ENCODE data around the gene EBF4.

DNA sequence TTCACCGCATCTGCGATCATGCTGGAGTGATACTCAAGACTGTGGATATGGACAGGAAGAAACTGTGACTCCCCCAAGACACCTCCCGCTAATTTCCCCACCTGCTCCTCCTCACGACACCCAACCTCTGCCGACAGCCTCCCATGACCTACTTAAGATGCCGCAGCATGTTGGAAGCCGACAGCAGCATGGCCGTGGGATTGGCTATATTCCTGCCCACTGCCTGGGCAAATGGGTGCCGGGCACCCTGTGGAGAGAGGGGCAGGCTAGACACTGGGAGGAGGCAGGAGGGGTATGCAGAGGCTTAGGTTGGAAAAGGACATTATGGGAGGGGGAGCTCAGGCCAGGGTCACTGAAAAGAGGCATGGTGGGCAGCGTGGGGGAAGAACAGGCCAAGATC lies 33.0 kb upstream of the EBF4 start:
- TF ChIP-seq, protein P1, sequence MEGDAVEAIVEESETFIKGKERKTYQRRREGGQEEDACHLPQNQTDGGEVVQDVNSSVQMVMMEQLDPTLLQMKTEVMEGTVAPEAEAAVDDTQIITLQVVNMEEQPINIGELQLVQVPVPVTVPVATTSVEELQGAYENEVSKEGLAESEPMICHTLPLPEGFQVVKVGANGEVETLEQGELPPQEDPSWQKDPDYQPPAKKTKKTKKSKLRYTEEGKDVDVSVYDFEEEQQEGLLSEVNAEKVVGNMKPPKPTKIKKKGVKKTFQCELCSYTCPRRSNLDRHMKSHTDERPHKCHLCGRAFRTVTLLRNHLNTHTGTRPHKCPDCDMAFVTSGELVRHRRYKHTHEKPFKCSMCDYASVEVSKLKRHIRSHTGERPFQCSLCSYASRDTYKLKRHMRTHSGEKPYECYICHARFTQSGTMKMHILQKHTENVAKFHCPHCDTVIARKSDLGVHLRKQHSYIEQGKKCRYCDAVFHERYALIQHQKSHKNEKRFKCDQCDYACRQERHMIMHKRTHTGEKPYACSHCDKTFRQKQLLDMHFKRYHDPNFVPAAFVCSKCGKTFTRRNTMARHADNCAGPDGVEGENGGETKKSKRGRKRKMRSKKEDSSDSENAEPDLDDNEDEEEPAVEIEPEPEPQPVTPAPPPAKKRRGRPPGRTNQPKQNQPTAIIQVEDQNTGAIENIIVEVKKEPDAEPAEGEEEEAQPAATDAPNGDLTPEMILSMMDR (conservative IDR thresholded peaks at IDR 0.05; ENCODE audit: low read length) = no peak
- TF ChIP-seq EZH2phosphoT487 (IDR thresholded peaks at IDR 0.05; ENCODE audit: borderline replicate concordance, low read depth, low read length) = no peak
